Renal cortical epithelial cell (primary cell): ENCODE results near the gene ART3. TPM values are rescaled to one million over a fixed set of nuclear protein-coding genes. Genes with fewer than 3 reads are reported as not detected.

ENCODE experiments used
- DNase-seq: peaks from one replicate; pipeline ENCODE4 v3.0.0-alpha.2; 2011; ENCODE audit warnings: low read depth
- total RNA-seq: library from RNA; depleted of rRNA; stranded (reverse); fragments of >200 nt; gene quantifications from 2 replicates; pipeline ENCODE4 v1.2.3, GENCODE V29; 2014

Gene ART3
- total RNA-seq, 1 donor from 2014 or later, result not detected

GRCh38 chr4:76067652-76068286, 6.7 kb upstream of the ART3 start:
- peak; percentile 66 for DNase-seq

- no peak for DNase-seq
Measured at GRCh38 chr4:76072760-76073159, 1.7 kb upstream of the ART3 start.

GRCh38 chr4:76074993-76075600, 588 bp downstream of the ART3 start:
- no peak for DNase-seq

GRCh38 chr4:76078033-76078613, 3.6 kb downstream of the ART3 start:
- no peak for DNase-seq

GRCh38 chr4:76083386-76083988, 9.0 kb downstream of the ART3 start:
- peak; percentile 9 for DNase-seq

- DNase-seq, result no peak
Measured at GRCh38 chr4:76084542-76084941, 10.0 kb downstream of the ART3 start.

- DNase-seq, result peak; percentile 71
Measured at GRCh38 chr4:76087007-76087769, 12.7 kb downstream of the ART3 start.

- no peak for DNase-seq
Measured at GRCh38 chr4:76088719-76089118, 14.2 kb downstream of the ART3 start.

- DNase-seq, result peak; percentile 61
Measured at GRCh38 chr4:76090241-76090691, 15.8 kb downstream of the ART3 start.

- DNase-seq, result no peak
Measured at GRCh38 chr4:76091052-76091451, 16.5 kb downstream of the ART3 start.

- no peak for DNase-seq
Measured at GRCh38 chr4:76095568-76095967, 21.1 kb downstream of the ART3 start.

- DNase-seq, result no peak
Measured at GRCh38 chr4:76096076-76096475, 21.6 kb downstream of the ART3 start.

GRCh38 chr4:76105652-76106051, 31.1 kb downstream of the ART3 start:
- no peak for DNase-seq

- DNase-seq, result no peak
Measured at GRCh38 chr4:76106442-76106841, 31.9 kb downstream of the ART3 start.

GRCh38 chr4:76108467-76109181, 34.1 kb downstream of the ART3 start:
- DNase-seq, result peak; percentile 71

GRCh38 chr4:76116821-76117220, 42.3 kb downstream of the ART3 start:
- no peak for DNase-seq

- DNase-seq, result no peak
Measured at GRCh38 chr4:76117536-76117935, 43.0 kb downstream of the ART3 start.

GRCh38 chr4:76120199-76120598, 45.7 kb downstream of the ART3 start:
- DNase-seq, result no peak

- no peak for DNase-seq
Measured at GRCh38 chr4:76125816-76126215, 51.3 kb downstream of the ART3 start.

GRCh38 chr4:76127754-76128153, 53.2 kb downstream of the ART3 start:
- DNase-seq, result no peak

- DNase-seq, result no peak
Measured at GRCh38 chr4:76141241-76141640, 66.7 kb downstream of the ART3 start.

GRCh38 chr4:76144546-76144945, 70.0 kb downstream of the ART3 start:
- DNase-seq, result no peak
